HG03442 (cell line): Measurements from ENCODE around the gene ABCC3.

Source experiments
- ATAC-seq: cut with Tn5 transposase; IDR thresholded peaks from one replicate; pipeline ENCODE4 v1.9.1; 2021; ENCODE audit warnings: mild to moderate bottlenecking, moderate library complexity; ENCODE audit not compliant: unreplicated experiment

ABCC3 gene

DNA sequence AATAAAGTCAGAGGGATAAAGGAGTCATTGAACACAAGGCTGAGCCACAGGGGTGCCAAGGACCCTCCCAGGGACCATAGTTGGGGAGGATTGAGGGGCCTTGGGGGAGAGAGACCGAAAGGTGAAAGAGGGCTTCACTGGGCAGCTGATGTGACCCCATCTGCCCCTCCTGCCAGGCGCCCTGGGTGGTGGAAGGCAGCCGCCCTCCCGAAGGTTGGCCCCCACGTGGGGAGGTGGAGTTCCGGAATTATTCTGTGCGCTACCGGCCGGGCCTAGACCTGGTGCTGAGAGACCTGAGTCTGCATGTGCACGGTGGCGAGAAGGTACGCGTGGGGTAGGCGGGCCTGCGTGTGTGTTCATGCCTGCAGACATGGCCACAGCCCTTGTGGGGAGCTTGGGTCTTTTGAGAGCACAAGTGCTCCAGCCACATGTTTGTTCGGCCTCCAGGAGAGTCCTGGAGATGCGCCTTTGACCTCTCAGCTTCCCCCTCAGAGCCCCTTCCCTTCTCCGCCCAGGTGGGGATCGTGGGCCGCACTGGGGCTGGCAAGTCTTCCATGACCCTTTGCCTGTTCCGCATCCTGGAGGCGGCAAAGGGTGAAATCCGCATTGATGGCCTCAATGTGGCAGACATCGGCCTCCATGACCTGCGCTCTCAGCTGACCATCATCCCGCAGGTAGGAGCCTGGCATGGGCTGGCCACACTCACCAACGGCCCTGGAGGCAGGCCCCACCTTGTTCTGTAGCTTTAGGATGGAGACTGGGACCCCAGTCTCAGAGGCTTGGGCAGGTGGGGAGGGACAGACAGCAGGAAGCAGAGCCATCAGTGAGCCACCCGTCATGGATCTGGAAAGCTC, 49.0 kb downstream of the ABCC3 start:
- ATAC-seq, result no peak

DNA sequence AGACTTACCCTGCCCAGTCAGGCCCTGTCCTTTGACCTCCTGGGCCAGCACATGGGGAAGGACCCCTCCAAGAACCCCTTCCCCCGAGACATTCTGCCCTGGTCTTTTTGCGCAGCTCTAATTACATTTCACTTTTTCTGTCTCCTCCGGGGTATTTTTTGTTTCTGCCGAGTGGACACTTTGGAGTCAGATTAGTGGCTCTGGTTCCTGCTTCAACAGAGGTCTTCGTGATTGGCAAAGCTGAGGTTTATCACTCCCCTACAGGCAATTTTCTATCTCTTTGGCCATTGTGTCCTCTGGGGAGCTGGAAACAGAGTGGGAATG, 49.6 kb downstream of the ABCC3 start:
- ATAC-seq, result no peak

DNA sequence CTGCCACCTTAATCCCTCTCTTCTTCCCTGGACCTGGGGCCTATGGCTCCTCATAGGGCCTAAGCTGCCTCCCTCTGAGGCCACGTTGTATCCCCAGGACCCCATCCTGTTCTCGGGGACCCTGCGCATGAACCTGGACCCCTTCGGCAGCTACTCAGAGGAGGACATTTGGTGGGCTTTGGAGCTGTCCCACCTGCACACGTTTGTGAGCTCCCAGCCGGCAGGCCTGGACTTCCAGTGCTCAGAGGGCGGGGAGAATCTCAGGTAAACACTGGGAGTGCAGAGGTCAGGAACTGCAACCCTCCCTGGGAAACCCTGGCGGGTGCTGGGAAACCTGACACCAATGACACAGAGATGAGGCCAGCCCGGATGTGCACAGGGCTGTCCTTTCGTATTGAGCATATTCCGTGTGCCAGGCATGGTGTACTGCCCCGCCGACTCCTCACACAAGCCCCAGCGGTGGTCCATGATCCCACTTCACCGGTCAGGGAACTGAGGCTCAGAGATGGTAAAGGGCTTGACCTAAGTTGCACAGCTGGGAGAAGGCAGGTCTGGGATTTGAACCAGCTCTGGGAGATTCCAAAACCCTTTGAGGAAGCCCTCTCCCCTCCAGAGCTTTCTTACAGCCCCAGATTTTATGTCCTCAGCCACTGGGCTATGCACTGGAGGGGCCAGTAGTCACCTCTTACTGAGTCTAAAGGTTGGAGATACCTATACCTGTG, 50.1 kb downstream of the ABCC3 start:
- ATAC-seq, result no peak

DNA sequence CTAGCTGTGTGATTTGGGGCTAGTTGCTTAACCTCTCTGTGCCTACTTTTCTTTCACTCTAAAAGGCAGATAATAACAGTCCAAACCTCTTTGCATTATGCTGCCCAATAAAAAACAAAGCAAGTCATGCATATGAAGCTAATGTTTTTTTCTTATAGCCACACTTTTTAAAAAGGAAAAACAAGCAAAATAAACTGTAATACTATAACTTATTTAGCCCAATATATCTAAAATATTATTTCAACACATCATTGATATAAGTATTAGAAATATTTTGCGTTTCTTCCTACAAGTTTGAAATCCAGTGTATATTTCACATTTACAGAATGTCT, 50.6 kb downstream of the ABCC3 start:
- no peak for ATAC-seq

DNA sequence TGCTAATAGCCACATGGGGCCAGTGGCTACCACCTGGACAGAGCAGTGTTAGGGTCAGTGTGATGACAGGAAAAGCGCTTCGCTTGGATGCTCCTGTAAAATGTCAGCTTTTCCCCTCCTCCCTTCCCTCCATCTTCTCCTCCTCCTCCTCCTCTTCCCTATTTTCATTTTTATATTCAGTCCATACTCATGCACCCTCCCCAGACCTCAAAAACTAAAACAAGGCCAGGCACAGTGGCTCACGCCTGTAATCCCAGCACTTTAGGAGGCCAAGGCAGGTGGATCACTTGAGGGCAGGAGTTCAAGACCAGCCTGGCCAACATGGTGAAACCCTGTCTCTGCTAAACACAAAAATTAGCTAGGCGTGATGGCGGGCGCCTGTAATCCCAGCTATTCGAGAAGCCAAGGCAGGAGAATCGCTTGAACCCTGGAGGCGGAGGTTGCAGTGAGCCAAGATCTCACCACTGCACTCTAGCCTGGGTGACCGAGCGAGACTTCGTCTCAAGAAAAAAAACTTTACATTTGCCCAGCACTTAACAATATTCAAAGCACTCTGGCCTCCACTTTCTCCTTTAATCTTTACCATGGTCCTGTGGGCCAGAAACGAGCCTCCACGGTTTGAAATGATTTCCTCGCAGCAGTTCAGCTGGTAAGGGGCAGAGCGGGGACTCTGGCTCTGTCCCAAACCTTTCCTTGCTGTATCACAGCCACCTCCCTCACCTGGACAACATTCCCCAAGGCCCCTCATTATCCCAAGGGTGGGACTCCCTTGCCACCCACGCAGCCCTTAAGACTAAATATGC, 51.2 kb downstream of the ABCC3 start:
- ATAC-seq, result no peak

DNA sequence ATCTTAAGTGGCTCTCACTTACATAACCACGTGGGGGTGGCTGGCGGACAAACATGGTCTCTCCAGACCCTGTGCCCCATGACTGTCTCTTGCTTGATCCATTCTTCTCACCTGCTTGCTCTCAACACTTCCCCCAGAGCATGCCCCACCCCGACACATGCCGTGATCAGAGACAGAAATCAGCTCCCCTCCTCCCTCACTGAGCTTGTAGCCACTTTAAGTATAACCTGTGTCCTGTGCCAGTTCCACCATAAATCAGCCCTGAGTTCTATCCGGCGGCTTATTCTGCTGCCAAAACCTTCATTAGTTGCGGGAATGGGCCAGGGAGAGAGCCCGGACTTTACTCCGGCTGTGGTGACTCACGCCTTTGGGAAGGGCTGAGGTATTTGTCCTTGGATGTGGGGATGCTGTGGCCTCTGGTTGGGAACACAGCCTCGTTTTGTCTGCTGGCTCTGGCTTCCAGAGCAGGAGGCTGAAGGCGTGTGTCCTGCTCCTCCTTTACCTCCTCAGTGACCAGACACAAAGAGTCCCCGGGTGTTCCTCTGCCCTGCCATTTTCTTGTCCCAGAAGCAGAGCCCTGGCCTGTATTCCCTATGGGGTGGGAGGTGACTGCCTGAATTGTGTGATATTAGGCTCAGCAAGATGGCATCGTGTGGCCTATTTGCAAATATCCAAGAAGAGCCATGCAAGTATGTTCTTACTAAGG, 52.0 kb downstream of the ABCC3 start:
- no peak for ATAC-seq

DNA sequence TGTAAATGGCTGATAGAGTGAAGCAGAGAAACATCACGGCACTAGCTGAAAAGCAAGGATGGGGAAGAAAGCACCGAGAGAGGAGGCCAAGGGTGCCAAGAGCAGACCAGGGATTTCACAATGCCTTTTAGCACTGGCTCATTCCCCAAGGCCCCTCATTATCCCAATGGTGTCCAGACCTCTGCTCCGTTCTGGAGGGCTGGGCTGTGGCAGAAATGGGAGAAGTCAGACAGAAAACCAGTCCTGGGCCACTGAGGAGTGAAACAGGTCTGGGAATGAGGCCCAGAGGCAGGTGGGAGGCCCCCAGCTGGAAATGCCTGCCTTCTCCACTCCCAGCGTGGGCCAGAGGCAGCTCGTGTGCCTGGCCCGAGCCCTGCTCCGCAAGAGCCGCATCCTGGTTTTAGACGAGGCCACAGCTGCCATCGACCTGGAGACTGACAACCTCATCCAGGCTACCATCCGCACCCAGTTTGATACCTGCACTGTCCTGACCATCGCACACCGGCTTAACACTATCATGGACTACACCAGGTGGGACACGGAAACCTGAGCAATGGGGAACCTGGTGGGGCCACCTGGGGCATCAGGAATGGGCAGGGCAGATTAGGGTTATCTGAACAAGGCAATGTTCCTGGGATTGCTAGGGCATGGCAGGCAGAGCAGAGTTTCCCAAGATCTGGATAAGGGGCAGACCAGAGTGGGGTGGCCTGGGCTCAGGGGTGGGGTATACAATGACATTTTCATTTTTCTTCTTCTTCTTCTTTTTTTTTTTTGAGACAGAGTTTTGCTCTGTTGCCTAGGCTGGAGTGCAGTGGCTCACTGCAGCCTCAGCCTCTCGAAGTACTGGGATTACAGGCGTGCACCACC, 52.8 kb downstream of the ABCC3 start:
- ATAC-seq, result no peak

DNA sequence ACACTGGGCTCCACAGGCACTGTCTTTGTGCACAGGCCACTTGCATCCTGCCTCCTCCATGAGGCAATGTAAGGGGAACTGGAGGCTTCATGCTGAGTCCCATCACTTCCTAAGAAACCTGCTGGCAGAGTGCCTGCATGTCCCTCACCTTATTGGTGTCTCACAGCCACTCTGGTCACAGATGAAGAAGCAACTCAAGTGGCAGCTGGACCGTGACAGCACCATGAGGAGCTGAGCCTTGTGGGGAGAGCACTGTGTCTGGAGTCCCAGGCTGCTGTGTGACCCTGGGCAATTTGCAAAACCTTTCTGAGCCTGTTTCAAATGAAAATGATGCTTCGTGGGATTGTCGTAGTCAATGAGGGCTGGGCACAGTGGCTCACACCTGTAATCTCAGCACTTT, 53.6 kb downstream of the ABCC3 start:
- ATAC-seq, result no peak

DNA sequence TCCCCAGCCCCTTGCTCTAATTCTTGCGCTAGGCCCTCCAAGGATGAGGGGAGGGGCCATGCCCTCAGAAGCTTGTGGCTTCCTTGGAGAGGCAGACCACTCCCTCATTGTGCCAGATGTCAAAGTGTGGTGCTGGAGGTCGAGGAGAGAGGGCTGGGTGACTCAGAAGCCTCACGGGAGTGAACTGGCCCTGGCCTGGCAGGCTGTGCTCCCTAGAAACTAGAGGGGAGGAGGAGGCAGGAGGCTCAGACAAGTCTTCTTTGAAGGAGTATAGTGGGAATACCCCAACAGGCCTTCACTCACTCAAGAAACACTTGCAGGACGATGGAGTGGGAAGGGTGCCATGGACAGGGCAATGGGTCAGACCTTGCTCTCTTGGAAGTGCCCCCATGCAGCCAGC, 54.6 kb downstream of the ABCC3 start:
- no peak for ATAC-seq

DNA sequence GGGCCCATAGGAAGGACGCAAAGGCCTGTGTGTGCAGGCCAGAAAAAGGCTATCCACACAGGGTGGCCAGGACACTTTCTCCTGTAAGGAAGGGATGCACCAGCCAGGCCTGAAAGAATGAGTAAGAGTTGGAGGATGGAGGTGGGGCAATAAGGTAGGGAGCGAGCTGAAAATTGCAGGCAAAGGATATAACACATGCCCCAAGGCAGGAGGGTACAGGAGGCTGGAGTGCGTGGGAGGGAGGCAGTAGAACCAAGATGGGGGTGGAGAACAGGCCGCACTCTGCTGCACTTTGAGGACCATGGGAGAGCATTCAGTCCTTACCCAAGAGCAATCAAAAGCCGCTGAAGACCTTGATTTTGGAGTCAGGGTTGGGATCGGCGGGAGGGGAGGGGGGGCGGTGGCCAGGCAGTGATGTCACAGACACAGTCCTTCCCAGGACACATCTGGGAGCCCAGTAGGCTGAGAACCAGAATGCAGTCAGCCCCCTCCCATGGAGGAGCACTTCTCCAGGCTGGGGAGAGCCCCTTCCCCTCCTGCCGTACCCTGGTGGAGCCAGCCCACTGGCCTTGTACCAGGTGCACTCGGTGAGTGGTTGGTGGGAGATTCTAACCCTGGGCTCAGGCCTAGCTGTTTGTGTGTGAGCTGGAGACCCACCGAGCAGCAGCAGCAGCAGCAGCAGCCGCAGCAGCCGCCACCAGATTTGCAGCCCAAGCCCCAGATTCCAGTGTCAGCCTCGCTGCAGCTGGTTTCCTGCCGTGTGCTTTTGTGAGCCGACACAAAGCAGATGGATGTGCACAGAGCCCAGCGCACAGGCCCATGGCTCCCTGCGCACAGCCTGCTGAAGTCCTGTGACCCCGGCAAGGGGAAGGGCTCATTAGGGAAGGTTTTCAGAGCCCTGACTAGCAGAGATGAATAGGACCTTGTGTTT, 55.5 kb downstream of the ABCC3 start:
- no peak for ATAC-seq

DNA sequence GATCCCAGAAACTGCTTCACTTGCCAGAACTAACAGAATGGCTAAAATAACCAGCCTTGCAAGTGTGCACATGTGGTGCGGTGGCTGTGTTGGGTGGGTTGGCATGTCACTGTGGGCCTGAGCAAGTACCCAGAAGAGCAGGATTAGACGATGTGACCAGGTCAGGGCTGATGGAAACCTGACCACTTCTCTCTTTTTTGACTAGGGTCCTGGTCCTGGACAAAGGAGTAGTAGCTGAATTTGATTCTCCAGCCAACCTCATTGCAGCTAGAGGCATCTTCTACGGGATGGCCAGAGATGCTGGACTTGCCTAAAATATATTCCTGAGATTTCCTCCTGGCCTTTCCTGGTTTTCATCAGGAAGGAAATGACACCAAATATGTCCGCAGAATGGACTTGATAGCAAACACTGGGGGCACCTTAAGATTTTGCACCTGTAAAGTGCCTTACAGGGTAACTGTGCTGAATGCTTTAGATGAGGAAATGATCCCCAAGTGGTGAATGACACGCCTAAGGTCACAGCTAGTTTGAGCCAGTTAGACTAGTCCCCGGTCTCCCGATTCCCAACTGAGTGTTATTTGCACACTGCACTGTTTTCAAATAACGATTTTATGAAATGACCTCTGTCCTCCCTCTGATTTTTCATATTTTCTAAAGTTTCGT, 56.3 kb downstream of the ABCC3 start:
- ATAC-seq, result no peak

DNA sequence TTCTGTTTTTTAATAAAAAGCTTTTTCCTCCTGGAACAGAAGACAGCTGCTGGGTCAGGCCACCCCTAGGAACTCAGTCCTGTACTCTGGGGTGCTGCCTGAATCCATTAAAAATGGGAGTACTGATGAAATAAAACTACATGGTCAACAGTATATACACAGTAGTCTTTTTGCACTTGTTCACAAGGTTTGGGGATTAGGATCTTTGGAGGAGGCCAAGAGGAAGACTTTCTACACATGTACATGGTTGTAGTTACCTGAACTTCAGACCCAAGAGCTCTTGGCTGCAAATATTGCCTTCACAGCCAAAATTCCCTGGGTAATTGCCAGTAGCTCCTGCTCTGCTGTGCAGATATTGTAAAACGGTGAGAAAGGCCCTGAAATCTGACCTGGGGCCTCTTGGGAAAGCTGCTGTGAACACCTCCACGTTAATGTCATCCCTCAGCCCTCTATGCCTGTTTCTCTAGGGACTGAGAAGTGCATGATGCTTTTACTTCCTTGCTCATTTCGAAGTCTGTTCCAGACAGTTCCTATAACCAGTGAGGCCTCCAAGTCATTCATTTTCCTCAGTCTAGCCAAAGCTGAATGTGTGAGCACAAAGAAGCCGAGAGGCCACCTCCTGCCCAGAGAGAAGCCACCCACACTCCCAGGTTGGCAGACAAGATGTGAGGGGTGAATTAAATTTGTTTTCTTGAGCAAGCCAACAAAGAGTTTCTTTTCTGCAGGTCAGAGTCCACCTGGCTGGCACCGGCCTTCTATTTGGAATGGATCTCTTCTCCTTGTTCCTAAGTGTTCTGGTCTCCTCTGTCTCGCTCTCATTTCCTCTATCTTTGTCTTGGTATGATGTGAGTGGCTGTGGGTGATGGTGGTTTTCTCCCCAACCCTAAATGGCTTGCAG, 57.1 kb downstream of the ABCC3 start:
- ATAC-seq, result no peak

DNA sequence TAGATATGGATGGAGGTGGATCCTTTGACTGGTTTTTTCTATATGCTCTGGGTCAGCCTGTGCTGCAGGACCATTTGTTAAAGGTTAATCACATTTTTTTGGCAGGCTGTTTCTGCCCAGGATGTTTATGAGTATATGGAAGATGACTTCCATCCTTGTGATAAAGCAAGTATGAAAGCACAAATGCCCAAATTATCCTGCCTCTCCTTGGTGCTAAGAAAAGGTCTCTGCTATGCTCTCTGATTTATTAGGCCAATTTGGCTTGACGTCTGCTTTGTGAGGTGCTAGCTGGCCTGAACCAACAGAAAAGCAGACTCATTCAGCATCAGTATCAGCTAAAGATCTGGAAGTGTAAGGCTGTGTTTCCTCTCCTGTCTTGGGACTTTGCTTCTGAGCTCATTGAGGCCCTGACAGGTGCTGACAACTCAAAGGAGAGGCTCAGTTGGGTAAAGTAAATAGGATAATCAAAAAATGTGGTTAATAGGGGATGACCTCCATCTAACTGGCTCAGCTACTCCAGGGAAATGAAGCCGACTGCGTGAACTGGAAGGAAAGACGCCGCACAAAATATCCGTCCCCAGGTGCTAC, 57.9 kb downstream of the ABCC3 start:
- ATAC-seq, result no peak

DNA sequence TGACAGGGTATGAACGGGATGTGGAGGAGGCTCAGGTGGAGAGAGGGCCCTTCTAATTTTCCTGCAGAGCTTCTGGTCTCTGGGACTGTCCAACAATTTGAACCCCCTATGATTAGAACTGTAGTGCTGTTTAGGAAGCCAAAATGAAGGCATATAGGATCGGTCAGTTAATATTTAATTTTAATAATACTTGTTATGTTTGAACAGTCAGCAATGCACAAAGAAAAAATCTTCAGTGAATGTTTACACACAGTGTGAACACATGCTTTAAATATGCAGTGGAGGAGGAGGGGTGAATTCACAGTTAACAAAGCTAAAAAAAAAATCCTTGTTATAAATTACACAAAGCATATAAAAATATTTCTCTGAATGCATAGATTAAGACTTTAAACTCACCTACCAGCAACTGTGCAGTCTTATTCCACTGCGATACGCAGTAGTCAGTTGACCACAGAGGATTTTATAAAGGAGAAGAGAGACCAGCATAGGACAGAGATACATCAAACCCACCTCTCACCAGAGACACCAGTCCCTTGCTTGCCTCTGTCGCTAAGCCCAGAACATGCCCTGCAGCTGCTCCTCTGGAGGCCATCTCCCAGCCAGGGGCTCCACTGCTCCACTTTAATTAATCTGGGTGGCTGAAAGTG, 58.5 kb downstream of the ABCC3 start:
- ATAC-seq, result no peak

DNA sequence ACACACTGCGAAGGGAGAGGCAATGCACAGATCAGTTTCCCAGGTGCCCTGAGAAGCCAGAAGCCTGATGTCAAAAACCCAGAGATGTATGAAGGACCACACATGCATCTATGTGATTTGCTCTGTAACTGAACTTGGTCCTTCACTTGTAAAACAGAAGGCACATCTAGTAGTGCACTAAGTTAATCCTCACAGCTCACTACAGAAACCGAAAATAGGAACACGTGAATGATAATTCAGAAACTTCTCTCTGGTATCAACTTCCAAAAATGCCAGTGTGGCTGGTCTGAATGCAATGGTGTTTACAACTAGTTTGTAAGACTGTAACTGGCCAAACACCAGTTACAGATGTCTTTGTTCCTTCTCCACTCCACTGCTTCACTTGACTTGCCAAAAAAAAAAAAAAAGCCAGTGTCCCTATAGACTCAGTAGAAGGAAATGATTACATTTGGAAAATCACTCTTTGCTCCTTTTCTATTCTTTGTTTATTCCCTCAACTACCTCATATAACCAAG, 61.7 kb downstream of the ABCC3 start:
- ATAC-seq, result no peak

DNA sequence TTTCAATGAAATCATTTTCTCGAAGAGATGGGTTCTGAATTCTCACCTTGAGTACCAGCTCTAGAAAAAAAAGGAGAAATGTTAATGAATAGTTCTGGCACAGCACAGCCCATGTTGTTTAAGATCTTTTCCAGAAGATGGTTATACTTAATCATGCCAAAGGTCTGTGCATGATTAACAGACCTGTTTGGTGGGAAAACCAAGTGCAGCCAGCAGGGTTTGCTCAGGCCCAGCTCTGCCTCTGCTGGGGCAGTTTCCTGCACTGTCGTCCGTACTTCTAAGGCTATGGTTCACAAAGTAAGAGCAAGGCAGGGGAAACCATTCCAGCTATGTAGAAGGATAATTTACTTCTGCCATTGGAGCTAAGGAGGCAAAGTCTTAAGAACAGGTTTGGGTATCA, 62.4 kb downstream of the ABCC3 start:
- ATAC-seq, result no peak
